ENCODE results near the gene CCNE1. TPM values are rescaled to one million over a fixed set of nuclear protein-coding genes. Genes with fewer than 3 reads are reported as not detected.
"Not testable (repeated sequence)": the region's sequence is repeated elsewhere in the genome, so short reads cannot be mapped to it uniquely, and the experiment has no call there.

CCNE1 gene
- total RNA-seq, 1 donor from 2014 or later = 8.3 TPM

- DNase-seq (ENCODE audit: extremely low read depth, low read depth, low spot score) = no peak
Observed at GRCh38 chr19:29785955-29786589, 25.7 kb upstream of the CCNE1 start.

GRCh38 chr19:29787281-29787680, 24.5 kb upstream of the CCNE1 start:
- DNase-seq (ENCODE audit: extremely low read depth, low read depth, low spot score) = no peak

- no peak for DNase-seq (ENCODE audit: extremely low read depth, low read depth, low spot score)
Observed at GRCh38 chr19:29789007-29789406, 22.8 kb upstream of the CCNE1 start.

- DNase-seq (ENCODE audit: extremely low read depth, low read depth, low spot score) = no peak
Observed at GRCh38 chr19:29793116-29793727, 18.6 kb upstream of the CCNE1 start.

- DNase-seq (ENCODE audit: extremely low read depth, low read depth, low spot score) = not testable (repeated sequence)
Observed at GRCh38 chr19:29794490-29794889, 17.3 kb upstream of the CCNE1 start.

GRCh38 chr19:29795461-29796172, 16.2 kb upstream of the CCNE1 start:
- DNase-seq (ENCODE audit: extremely low read depth, low read depth, low spot score) = no peak

GRCh38 chr19:29796173-29796573, 15.6 kb upstream of the CCNE1 start:
- no peak for DNase-seq (ENCODE audit: extremely low read depth, low read depth, low spot score)

- DNase-seq (ENCODE audit: extremely low read depth, low read depth, low spot score) = no peak
Observed at GRCh38 chr19:29798774-29799497, 12.9 kb upstream of the CCNE1 start.

- no peak for DNase-seq (ENCODE audit: extremely low read depth, low read depth, low spot score)
Observed at GRCh38 chr19:29800100-29800825, 11.5 kb upstream of the CCNE1 start.

GRCh38 chr19:29803951-29804350, 7.8 kb upstream of the CCNE1 start:
- not testable (repeated sequence) for DNase-seq (ENCODE audit: extremely low read depth, low read depth, low spot score)

GRCh38 chr19:29804493-29804892, 7.3 kb upstream of the CCNE1 start:
- no peak for DNase-seq (ENCODE audit: extremely low read depth, low read depth, low spot score)

GRCh38 chr19:29805031-29805965, 6.5 kb upstream of the CCNE1 start:
- DNase-seq (ENCODE audit: extremely low read depth, low read depth, low spot score) = no peak

GRCh38 chr19:29806098-29806866, 5.5 kb upstream of the CCNE1 start:
- no peak for DNase-seq (ENCODE audit: extremely low read depth, low read depth, low spot score)

GRCh38 chr19:29807178-29807577, 4.6 kb upstream of the CCNE1 start:
- no peak for DNase-seq (ENCODE audit: extremely low read depth, low read depth, low spot score)

GRCh38 chr19:29807870-29808405, 3.9 kb upstream of the CCNE1 start:
- no peak for DNase-seq (ENCODE audit: extremely low read depth, low read depth, low spot score)

GRCh38 chr19:29809795-29810503, 1.8 kb upstream of the CCNE1 start:
- DNase-seq (ENCODE audit: extremely low read depth, low read depth, low spot score) = no peak

GRCh38 chr19:29810504-29810871, 1.3 kb upstream of the CCNE1 start:
- DNase-seq (ENCODE audit: extremely low read depth, low read depth, low spot score) = no peak
